HCT116 (cell line): ENCODE results near the gene GALNT17. TPM values are rescaled to one million over a fixed set of nuclear protein-coding genes. Genes with fewer than 3 reads are reported as not detected.

Source experiments
- ATAC-seq: fragments of 200-7000 bp; cut with Tn5 transposase; 2 replicates; pipeline ENCODE4 v1.9.1; 2020; ENCODE audit warnings: mild to moderate bottlenecking, moderate library complexity
- BruUV-seq: library from RNA; stranded (reverse); fragments of 400-500 nt; replicated peaks from 2 replicates; lab custom pipeline; 2021; lab: Mats Ljungman, UMichigan
- CTCF ChIA-PET: fragments of 300-600 bp; sonication (Branson Sonifier 250); formaldehyde crosslinking; loops from one replicate; lab custom pipeline; 2021; ENCODE audit warnings: antibody characterized with exemption; lab: Charles Lee
- POLR2A ChIA-PET: fragments of 300-600, 350-600 bp; sonication (Branson Sonifier 250); formaldehyde crosslinking; loops from one replicate; lab custom pipeline; 2021; ENCODE audit warnings: antibody characterized with exemption; lab: Charles Lee
- RAD21 ChIA-PET, 2 experiments: fragments of 300-600 bp; sonication (Branson Sonifier 250); formaldehyde crosslinking; loops; one replicate each; lab custom pipeline; 2023; ENCODE audit warnings: low total read pairs in 2 of 2; ENCODE audit not compliant: uncharacterized antibody in 2 of 2, unreplicated experiment in 2 of 2, low non-redundant PET in 1 of 2; lab: Charles Lee
- DNase-seq: peaks from one replicate; pipeline ENCODE4 v3.0.0-alpha.2; 2010; ENCODE audit warnings: low read depth, low spot score
- H2AFZ ChIP-seq: fragments of 200-600 bp; shearing (Covaris generic), sonication (generic); 2 replicates; pipeline ENCODE4 v1.6.1; 2017; ENCODE audit warnings: low read depth, mixed run types, mixed read lengths, antibody characterized with exemption, low read length; ENCODE audit not compliant: poor library complexity, severe bottlenecking
- H3K27ac ChIP-seq: 2 replicates; pipeline ENCODE4 v1.5.1; 2012; ENCODE audit warnings: low read depth, low read length
- H3K27me3 ChIP-seq: fragments of 200-600 bp; sonication (generic); 2 replicates; pipeline ENCODE4 v1.6.1; 2016; ENCODE audit warnings: mixed run types, low read length, mixed read lengths; ENCODE audit not compliant: insufficient read depth
- H3K36me3 ChIP-seq, 2 experiments: fragments of 200-500 bp in 1 of 2; fragments of 200-600 bp in 1 of 2; sonication (Bioruptor generic) in 1 of 2; sonication (generic) in 1 of 2; 2 replicates each; pipeline versions ENCODE4 v1.5.1 to v1.6.1; 2014 to 2016; ENCODE audit warnings: low read length in 2 of 2, inconsistent platforms in 1 of 2, mixed read lengths in 1 of 2, mixed run types in 1 of 2; ENCODE audit not compliant: insufficient read depth in 2 of 2, control insufficient read depth in 1 of 2
- H3K4me1 ChIP-seq, 2 experiments: fragments of 200-600 bp in 1 of 2; sonication (generic) in 1 of 2; 2 replicates each; pipeline versions ENCODE4 v1.5.1 to v1.6.1; 2012 to 2017; ENCODE audit warnings: low read length in 2 of 2, inconsistent platforms in 1 of 2, mild to moderate bottlenecking in 1 of 2, mixed read lengths in 1 of 2, mixed run types in 1 of 2, moderate library complexity in 1 of 2; ENCODE audit not compliant: insufficient read depth in 2 of 2, control insufficient read depth in 1 of 2
- H3K4me2 ChIP-seq: fragments of 200-600 bp; sonication (generic); 2 replicates; pipeline ENCODE4 v1.6.1; 2017; ENCODE audit warnings: mixed run types, low read length, mixed read lengths
- H3K4me3 ChIP-seq, 2 experiments: fragments of 200-600 bp in 1 of 2; sonication (generic) in 1 of 2; replicated peaks in 1 of 2; 2 replicates each; pipeline ENCODE4 v1.5.1; 2011 to 2016; ENCODE audit warnings: low read length in 2 of 2, control low read depth in 1 of 2, low read depth in 1 of 2, mild to moderate bottlenecking in 1 of 2, mixed read lengths in 1 of 2, mixed run types in 1 of 2
- H3K79me2 ChIP-seq: fragments of 200-600 bp; sonication (generic); 2 replicates; pipeline ENCODE4 v1.6.1; 2017; ENCODE audit warnings: mild to moderate bottlenecking, mixed run types, low read length, moderate library complexity, mixed read lengths; ENCODE audit not compliant: insufficient read depth
- H3K9ac ChIP-seq: fragments of 200-600 bp; sonication (generic); 2 replicates; pipeline ENCODE4 v1.6.1; 2016; ENCODE audit warnings: low read length, mixed read lengths
- H3K9me2 ChIP-seq: fragments of 200-600 bp; sonication (generic), shearing (Covaris generic); 2 replicates; pipeline ENCODE4 v1.6.1; 2017; ENCODE audit warnings: mixed run types, mild to moderate bottlenecking, moderate library complexity; ENCODE audit not compliant: insufficient read depth
- H3K9me3 ChIP-seq, 2 experiments: fragments of 200-500 bp in 1 of 2; fragments of 200-600 bp in 1 of 2; sonication (Bioruptor generic) in 1 of 2; sonication (generic) in 1 of 2; 2 replicates each; pipeline ENCODE4 v1.6.1; 2014 to 2017; ENCODE audit warnings: low read length in 2 of 2, mixed read lengths in 2 of 2, inconsistent platforms in 1 of 2, low read depth in 1 of 2, mild to moderate bottlenecking in 1 of 2, mixed run types in 1 of 2, moderate library complexity in 1 of 2; ENCODE audit not compliant: control insufficient read depth in 1 of 2, insufficient read depth in 1 of 2
- H4K20me1 ChIP-seq: fragments of 200-600 bp; sonication (generic), shearing (Covaris generic); 2 replicates; pipeline ENCODE4 v1.6.1; 2017; ENCODE audit warnings: mixed run types, mild to moderate bottlenecking, moderate library complexity; ENCODE audit not compliant: insufficient read depth
- ATF3 ChIP-seq: IDR thresholded peaks from 2 replicates; pipeline ENCODE4 v1.6.1; 2012
- CBX3 ChIP-seq: IDR thresholded peaks from 2 replicates; pipeline ENCODE4 v1.6.1; 2012; ENCODE audit warnings: low read depth
- CEBPB ChIP-seq: IDR thresholded peaks from 2 replicates; pipeline ENCODE4 v1.6.1; 2012; ENCODE audit warnings: low read depth
- ELF1 ChIP-seq: IDR thresholded peaks from 2 replicates; pipeline ENCODE4 v1.6.1; 2012; ENCODE audit warnings: low read depth, borderline replicate concordance
- EZH2 ChIP-seq: fragments of 200-600 bp; sonication (generic); IDR thresholded peaks from 2 replicates; pipeline ENCODE4 v1.6.1; 2017; ENCODE audit warnings: antibody characterized with exemption, mixed run types
- FOSL1 ChIP-seq: IDR thresholded peaks from 2 replicates; pipeline ENCODE4 v1.6.1; 2012; ENCODE audit warnings: low read depth
- JUND ChIP-seq: IDR thresholded peaks from 2 replicates; pipeline ENCODE4 v1.6.1; 2012
- MAX ChIP-seq: IDR thresholded peaks from 2 replicates; pipeline ENCODE4 v1.6.1; 2012
- POLR2A ChIP-seq: IDR thresholded peaks from 2 replicates; pipeline ENCODE4 v1.7.0; 2011; ENCODE audit warnings: borderline replicate concordance; ENCODE audit not compliant: insufficient read depth, insufficient read length; ENCODE audit errors: extremely low read depth
- POLR2AphosphoS5 ChIP-seq: IDR thresholded peaks from 2 replicates; pipeline ENCODE4 v1.6.1; 2011; ENCODE audit warnings: mild to moderate bottlenecking, low read depth, low read length, moderate library complexity
- RAD21 ChIP-seq: IDR thresholded peaks from 2 replicates; pipeline ENCODE4 v1.6.1; 2012; ENCODE audit warnings: low read depth, mild to moderate bottlenecking
- SIN3A ChIP-seq: IDR thresholded peaks from 2 replicates; pipeline ENCODE4 v1.6.1; 2012; ENCODE audit warnings: low read depth
- SP1 ChIP-seq: IDR thresholded peaks from 2 replicates; pipeline ENCODE4 v1.6.1; 2012; ENCODE audit warnings: low read depth
- SRF ChIP-seq: IDR thresholded peaks from 2 replicates; pipeline ENCODE4 v1.6.1; 2012; ENCODE audit warnings: low read depth
- TCF7L2 ChIP-seq: IDR thresholded peaks from 2 replicates; pipeline ENCODE4 v1.7.0; 2011; ENCODE audit warnings: borderline replicate concordance, inconsistent platforms; ENCODE audit not compliant: insufficient read depth, insufficient read length; ENCODE audit errors: extremely low read depth
- YY1 ChIP-seq: IDR thresholded peaks from 2 replicates; pipeline ENCODE4 v1.6.1; 2011; ENCODE audit warnings: low read length, low read depth, moderate library complexity, mild to moderate bottlenecking; ENCODE audit not compliant: insufficient replicate concordance; ENCODE audit errors: extremely low read depth
- ZBTB33 ChIP-seq: IDR thresholded peaks from 2 replicates; pipeline ENCODE4 v1.6.1; 2011; ENCODE audit warnings: mild to moderate bottlenecking, low read length, moderate library complexity; ENCODE audit not compliant: insufficient replicate concordance; ENCODE audit errors: extremely low read depth
- ZFX ChIP-seq: fragments of 450-650 bp; IDR thresholded peaks from 2 replicates; pipeline ENCODE4 v1.6.1; 2017
- ZNF274 ChIP-seq: fragments of 200-500 bp; sonication (Bioruptor generic); IDR thresholded peaks from 2 replicates; pipeline ENCODE4 v1.6.1; 2014; ENCODE audit warnings: mild to moderate bottlenecking, low read depth, low read length, inconsistent platforms
- intact Hi-C: fragments of 100-400 bp; cut with micrococcal nuclease; formaldehyde crosslinking; loops from 2 replicates; pipeline ENCODE4 v1.10.0; 2022
- total RNA-seq: library from RNA; stranded (reverse); gene quantifications from one replicate; pipeline ENCODE4 v1.2.1, GENCODE V29; 2021; ENCODE audit not compliant: unreplicated experiment

Gene GALNT17
- total RNA-seq, 1 experiment from 2014 or later: not detected

GRCh38 chr7:71611986-71612385 is 480.0 kb downstream of the GALNT17 start:
- RAD21 ChIA-PET: no interaction called here
- Histone ChIP-seq H3K9me2 (no peaks in the 10 kb centered on the region), H3K4me2 (no peak overlapping the region), H3K79me2 (no peaks in the 10 kb centered on the region), H4K20me1 (no peaks in the 10 kb centered on the region), H3K4me1 (no peaks in the 10 kb centered on the region), H3K9ac (no peak overlapping the region), H2AFZ (no peak overlapping the region), H3K4me3 (no peak overlapping the region), H3K36me3 (no peaks in the 10 kb centered on the region), H3K27ac (no peak overlapping the region), H3K27me3 (no peaks in the 10 kb centered on the region), H3K9me3 (peaks cover 0 to 17% of the 10 kb centered on the region in 2 experiments; a peak in 2 of 4 replicates)
- CTCF ChIA-PET: no interaction called here
- POLR2A ChIA-PET: no interaction called here
- BruUV-seq: no TSS peak
- TF ChIP-seq MAX (no peak), EZH2 (no peak), TCF7L2 (no peak), POLR2AphosphoS5 (no peak), ZNF274 (no peak), JUND (no peak), ELF1 (no peak)
- no peak for ATAC-seq
- no peak for DNase-seq
- intact Hi-C loops: no loop called here

GRCh38 chr7:71612911-71613310 is 481.0 kb downstream of the GALNT17 start:
- CTCF ChIA-PET: no interaction called here
- Histone ChIP-seq H3K36me3 (no peaks in the 10 kb centered on the region), H2AFZ (no peak overlapping the region), H3K4me1 (no peaks in the 10 kb centered on the region), H3K4me2 (no peak overlapping the region), H3K9me2 (no peaks in the 10 kb centered on the region), H3K27me3 (no peaks in the 10 kb centered on the region), H4K20me1 (no peaks in the 10 kb centered on the region), H3K9me3 (peaks cover 0 to 13% of the 10 kb centered on the region in 2 experiments; a peak in 2 of 4 replicates), H3K79me2 (no peaks in the 10 kb centered on the region), H3K9ac (no peak overlapping the region), H3K27ac (no peak overlapping the region), H3K4me3 (no peak overlapping the region)
- DNase-seq (no peak), ATAC-seq (no peak)
- no TSS peak for BruUV-seq
- POLR2A ChIA-PET: no interaction called here
- RAD21 ChIA-PET: no interaction called here
- intact Hi-C loops: no loop called here
- TF ChIP-seq ZBTB33: no peak
- no peak for TF ChIP-seq POLR2A
- TF ChIP-seq CBX3: no peak
- no peak for TF ChIP-seq SP1
- no peak for TF ChIP-seq ATF3
- no peak for TF ChIP-seq FOSL1
- no peak for TF ChIP-seq CEBPB
- no peak for TF ChIP-seq ELF1
- no peak for TF ChIP-seq TCF7L2
- TF ChIP-seq SIN3A: no peak
- no peak for TF ChIP-seq ZFX
- no peak for TF ChIP-seq SRF
- no peak for TF ChIP-seq JUND
- no peak for TF ChIP-seq POLR2AphosphoS5
- TF ChIP-seq RAD21: no peak
- TF ChIP-seq YY1: no peak
